ENCODE results near the gene KRT37. TPM values are rescaled to one million over a fixed set of nuclear protein-coding genes. Genes with fewer than 3 reads are reported as not detected.

The KRT37 gene
- polyA plus RNA-seq, 3 donors = not detected

DNA sequence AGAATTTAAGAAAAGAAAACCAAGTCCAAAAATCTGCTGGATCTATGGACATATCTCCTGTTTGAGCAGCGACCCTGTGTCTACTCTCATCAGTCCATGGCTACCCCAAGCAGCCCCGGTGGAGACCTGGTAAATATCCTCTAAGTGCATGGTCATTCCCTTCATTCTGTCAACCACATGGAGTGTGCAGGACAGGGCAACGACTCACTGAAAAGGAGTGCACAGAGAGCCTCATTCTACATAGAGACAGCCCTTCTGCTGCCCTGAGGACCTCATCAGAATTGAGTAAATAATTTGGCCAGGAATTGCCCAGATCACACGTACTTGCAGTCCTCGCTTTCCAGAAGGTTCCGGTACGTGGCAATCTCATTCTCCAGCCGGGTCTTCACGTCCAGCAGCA lies 13.4 kb upstream of the KRT37 start:
- Mint-ChIP-seq H3K4me1 (peaks cover 1% of the 10 kb centered on the region), H3K4me3 (no peak overlapping the region), H3K27me3 (ENCODE audit: low read depth in 3 of 3) (peaks cover 7 to 13% (median 8%) of the 10 kb centered on the region in 3 donors), H3K27ac (no peak overlapping the region), H3K36me3 (no peaks in the 10 kb centered on the region), H3K9me3 (peaks cover 0 to 3% (median 0%) of the 10 kb centered on the region in 7 donors)
- H3K36me3 ChIP-seq (replicated peaks in 1 of 2; ENCODE audit: control insufficient read depth in 1 of 2, insufficient read depth in 2 of 2, low read length in 2 of 2) = no peaks in the 10 kb centered on the region
- no peak for DNase-seq
- no peaks in the 10 kb centered on the region for H4K20me1 ChIP-seq (ENCODE audit: insufficient read depth, low read length)
- TF ChIP-seq, protein P1, sequence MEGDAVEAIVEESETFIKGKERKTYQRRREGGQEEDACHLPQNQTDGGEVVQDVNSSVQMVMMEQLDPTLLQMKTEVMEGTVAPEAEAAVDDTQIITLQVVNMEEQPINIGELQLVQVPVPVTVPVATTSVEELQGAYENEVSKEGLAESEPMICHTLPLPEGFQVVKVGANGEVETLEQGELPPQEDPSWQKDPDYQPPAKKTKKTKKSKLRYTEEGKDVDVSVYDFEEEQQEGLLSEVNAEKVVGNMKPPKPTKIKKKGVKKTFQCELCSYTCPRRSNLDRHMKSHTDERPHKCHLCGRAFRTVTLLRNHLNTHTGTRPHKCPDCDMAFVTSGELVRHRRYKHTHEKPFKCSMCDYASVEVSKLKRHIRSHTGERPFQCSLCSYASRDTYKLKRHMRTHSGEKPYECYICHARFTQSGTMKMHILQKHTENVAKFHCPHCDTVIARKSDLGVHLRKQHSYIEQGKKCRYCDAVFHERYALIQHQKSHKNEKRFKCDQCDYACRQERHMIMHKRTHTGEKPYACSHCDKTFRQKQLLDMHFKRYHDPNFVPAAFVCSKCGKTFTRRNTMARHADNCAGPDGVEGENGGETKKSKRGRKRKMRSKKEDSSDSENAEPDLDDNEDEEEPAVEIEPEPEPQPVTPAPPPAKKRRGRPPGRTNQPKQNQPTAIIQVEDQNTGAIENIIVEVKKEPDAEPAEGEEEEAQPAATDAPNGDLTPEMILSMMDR (IDR thresholded peaks at IDR 0.05) = no peak
- no peak overlapping the region for H3K27ac ChIP-seq (ENCODE audit: low read depth in 1 of 2, low read length in 2 of 2)
- H3K9me3 ChIP-seq (replicated peaks in 1 of 2; ENCODE audit: control insufficient read depth in 1 of 2, insufficient read depth in 1 of 2, low read length in 2 of 2) = no peaks in the 10 kb centered on the region
- no peak overlapping the region for H2AFZ ChIP-seq (ENCODE audit: insufficient read depth, low read depth, low read length, poor library complexity, severe bottlenecking)
- no peaks in the 10 kb centered on the region for H3K4me1 ChIP-seq (ENCODE audit: control insufficient read depth in 1 of 2, insufficient read depth in 2 of 2, low read length in 2 of 2)
- H3K79me2 ChIP-seq (ENCODE audit: insufficient read depth, low read length) = no peaks in the 10 kb centered on the region
- H3K4me3 ChIP-seq (replicated peaks in 1 of 3; ENCODE audit: low read depth in 2 of 3, low read length in 3 of 3) = no peak overlapping the region
- no peak overlapping the region for H3K4me2 ChIP-seq (replicated peaks; ENCODE audit: extremely low read depth, low read length, poor library complexity, severe bottlenecking)
- 92% methylated on average over 9 of the region's 9 CpGs for WGBS (ENCODE audit: insufficient coverage)
- H3K27me3 ChIP-seq (ENCODE audit: control insufficient read depth in 2 of 2, insufficient read depth in 2 of 2, low read length in 2 of 2) = no peaks in the 10 kb centered on the region
- intact Hi-C loops (cut with micrococcal nuclease) = no loop called here
- no peak overlapping the region for H3K9ac ChIP-seq (ENCODE audit: insufficient read depth, low read length, poor library complexity, severe bottlenecking)

DNA sequence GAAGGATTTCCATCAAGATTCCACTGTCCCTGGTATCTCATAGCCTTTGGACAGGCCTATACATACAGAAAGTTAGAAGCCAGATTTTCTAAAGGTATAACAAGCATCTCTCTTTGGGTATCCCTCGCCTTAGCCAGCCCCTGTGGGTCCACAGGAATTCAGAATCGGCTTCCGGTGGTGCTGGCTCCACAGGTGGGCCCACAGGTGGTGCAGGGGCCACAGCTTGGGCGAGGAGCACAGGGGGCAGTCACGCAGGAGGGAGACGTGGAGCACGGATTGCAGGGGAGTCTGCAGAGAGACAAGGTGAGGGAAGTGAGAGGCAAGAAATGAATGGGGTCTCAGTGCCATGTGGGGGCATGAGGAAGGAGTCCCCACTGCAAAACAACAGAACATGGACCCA lies 12.9 kb upstream of the KRT37 start:
- Mint-ChIP-seq H3K36me3 (no peaks in the 10 kb centered on the region), H3K4me1 (peaks cover 5% of the 10 kb centered on the region), H3K9me3 (peaks cover 0 to 3% (median 0%) of the 10 kb centered on the region in 7 donors), H3K27me3 (ENCODE audit: low read depth in 3 of 3) (peaks cover 6 to 13% (median 11%) of the 10 kb centered on the region in 3 donors), H3K27ac (no peak overlapping the region), H3K4me3 (no peak overlapping the region)
- 77% methylated on average over 7 of the region's 7 CpGs for WGBS (ENCODE audit: insufficient coverage)
- H3K27ac ChIP-seq (ENCODE audit: low read depth in 1 of 2, low read length in 2 of 2) = no peak overlapping the region
- no peak overlapping the region for H3K9ac ChIP-seq (ENCODE audit: insufficient read depth, low read length, poor library complexity, severe bottlenecking)
- no peaks in the 10 kb centered on the region for H4K20me1 ChIP-seq (ENCODE audit: insufficient read depth, low read length)
- no peaks in the 10 kb centered on the region for H3K4me1 ChIP-seq (ENCODE audit: control insufficient read depth in 1 of 2, insufficient read depth in 2 of 2, low read length in 2 of 2)
- H3K36me3 ChIP-seq (replicated peaks in 1 of 2; ENCODE audit: control insufficient read depth in 1 of 2, insufficient read depth in 2 of 2, low read length in 2 of 2) = no peaks in the 10 kb centered on the region
- no peak overlapping the region for H3K4me3 ChIP-seq (replicated peaks in 1 of 3; ENCODE audit: low read depth in 2 of 3, low read length in 3 of 3)
- no peak for DNase-seq
- no peaks in the 10 kb centered on the region for H3K79me2 ChIP-seq (ENCODE audit: insufficient read depth, low read length)
- intact Hi-C loops (cut with micrococcal nuclease) = no loop called here
- TF ChIP-seq, protein P1 (IDR thresholded peaks at IDR 0.05) = no peak
- no peak overlapping the region for H3K4me2 ChIP-seq (replicated peaks; ENCODE audit: extremely low read depth, low read length, poor library complexity, severe bottlenecking)
- no peaks in the 10 kb centered on the region for H3K9me3 ChIP-seq (replicated peaks in 1 of 2; ENCODE audit: control insufficient read depth in 1 of 2, insufficient read depth in 1 of 2, low read length in 2 of 2)
- H2AFZ ChIP-seq (ENCODE audit: insufficient read depth, low read depth, low read length, poor library complexity, severe bottlenecking) = no peak overlapping the region
- no peaks in the 10 kb centered on the region for H3K27me3 ChIP-seq (ENCODE audit: control insufficient read depth in 2 of 2, insufficient read depth in 2 of 2, low read length in 2 of 2)
